ENCODE data around the gene RBPJL.

RBPJL gene

DNA sequence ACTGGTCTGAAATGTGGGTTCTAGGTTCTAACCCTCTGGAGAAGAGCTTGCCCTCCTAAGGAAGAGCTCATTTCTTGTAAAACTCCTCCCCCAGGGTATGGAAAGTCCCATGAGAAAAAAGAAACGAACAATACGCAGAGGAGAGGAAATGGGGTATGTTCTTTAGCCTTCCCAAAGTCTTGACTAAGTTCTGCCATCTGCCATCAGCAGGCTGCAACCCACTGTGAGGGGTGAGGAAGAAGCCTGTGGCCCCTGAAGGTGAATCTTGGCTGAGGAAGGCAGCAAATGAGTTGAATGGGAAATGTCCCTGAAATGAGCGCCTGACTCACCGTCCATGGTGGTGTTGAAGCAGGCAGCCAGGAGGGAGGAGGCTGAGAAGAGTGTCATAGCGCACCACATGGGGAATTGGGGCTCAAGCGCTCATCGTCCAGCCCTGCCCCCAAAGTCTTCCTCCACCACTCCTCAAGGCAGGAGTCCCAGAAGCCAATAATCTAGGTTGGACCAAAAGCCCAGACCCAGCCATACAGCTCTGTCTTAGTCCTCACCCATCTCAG, 11.8 kb downstream of the RBPJL start:
- DNase-seq, result no peak

DNA sequence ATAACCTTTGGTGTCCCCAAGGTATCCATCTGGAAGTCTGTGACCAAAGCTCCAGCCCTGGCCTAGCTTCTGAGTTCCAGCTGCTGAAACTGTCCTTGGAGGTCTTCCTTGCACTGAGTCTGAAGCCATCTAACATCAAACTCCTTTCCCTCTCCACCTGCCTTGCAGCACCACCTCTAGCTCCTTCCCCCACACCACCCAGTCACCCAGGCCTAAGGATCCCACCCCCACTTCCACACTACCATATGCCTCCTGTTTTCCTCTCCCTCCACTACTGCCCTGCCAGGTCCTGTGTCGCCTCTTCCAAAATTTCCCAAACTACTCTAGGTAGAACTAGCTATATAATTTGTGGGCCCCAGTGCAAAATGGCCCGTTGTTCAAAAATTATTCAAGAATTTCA, 12.3 kb downstream of the RBPJL start:
- DNase-seq, result no peak

DNA sequence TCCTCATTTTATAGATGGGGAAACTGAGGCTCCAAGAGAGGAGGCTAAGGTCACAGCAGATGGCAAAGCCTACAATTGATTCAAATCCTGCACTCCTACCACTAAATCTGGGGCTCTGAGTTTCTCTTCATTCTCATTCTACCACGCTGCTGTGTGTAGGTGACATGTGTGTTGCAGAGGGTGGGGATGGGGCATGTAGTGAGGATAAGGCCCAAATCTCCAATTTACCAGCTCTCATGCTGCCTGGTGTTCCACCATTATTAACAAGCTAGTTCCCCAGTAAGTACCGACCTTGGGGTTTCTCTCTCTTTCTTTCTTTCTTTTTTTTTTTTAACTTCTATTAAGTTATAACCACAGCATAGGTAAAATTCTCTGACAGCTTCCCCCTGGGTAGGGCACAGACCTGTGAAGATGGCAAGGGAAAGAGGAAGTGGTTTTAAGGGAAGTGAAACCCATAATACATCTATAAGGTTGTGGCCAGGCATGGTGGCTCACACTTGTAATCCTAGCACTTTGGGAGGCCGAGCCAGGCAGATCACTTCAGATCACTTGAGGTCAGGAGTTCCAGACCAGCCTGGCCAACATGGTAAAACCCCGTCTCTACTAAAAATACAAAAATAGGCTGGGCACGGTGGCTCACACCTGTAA, 14.4 kb downstream of the RBPJL start:
- DNase-seq, result peak; percentile 40 to 69

DNA sequence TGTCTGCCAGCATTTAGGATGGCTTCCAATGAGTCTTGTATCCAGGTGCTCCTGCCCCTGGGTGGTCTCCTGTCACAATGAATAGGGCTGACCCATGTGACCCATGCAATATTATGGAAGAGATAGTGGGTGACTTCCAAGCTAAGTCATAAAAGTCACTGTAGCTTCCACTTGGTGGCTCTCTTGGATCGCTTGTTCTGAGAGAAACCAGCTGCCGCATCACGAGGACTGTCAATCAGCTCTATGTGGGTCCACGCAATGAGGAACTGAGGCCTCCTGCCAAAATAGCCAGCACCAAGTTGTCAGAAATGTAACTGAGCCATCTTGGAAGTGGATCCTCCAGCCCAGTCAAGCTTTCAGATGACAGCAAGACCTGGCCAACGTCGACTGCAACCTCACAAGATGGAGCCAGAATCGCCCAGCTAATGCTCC, 16.3 kb downstream of the RBPJL start:
- DNase-seq, result peak; percentile 11 to 55

DNA sequence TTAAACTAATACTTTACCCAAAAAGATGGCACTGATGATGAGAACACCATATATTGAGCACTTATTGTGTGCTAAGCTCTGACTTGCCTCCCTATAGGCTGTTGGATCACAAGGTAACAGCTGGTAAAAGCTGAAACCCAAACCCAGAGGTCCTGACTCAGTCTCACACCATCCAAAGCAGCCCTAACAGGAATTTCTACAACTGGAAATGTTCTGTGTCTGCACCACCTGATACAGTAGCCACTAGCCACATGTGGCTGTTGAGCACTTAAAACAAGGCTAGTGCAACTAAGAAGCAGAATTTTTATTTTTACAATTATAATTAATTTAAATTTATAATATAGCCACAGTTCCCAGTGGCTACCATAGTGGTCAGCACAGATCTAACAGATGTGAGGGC, 17.1 kb downstream of the RBPJL start:
- DNase-seq, result no peak

DNA sequence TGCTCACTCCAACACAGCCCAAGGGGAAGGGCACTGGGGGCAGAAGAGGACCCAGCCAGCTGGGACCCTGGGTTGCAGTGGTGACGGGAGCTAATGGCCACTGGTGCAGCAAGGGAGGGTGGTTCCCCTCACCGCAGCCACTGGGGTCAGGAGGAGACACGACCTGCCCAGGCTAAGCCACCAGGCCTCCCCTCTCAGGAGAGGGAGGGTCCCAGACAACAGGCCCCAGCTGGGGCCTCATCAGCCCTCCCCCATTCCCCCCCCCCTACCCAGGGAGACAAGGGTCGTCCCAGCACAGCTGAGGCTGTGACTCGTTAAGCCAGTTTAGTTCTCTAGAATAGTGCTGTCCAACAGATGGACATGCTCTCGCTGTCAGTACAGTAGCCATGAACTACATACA, 18.7 kb downstream of the RBPJL start:
- no peak for DNase-seq

DNA sequence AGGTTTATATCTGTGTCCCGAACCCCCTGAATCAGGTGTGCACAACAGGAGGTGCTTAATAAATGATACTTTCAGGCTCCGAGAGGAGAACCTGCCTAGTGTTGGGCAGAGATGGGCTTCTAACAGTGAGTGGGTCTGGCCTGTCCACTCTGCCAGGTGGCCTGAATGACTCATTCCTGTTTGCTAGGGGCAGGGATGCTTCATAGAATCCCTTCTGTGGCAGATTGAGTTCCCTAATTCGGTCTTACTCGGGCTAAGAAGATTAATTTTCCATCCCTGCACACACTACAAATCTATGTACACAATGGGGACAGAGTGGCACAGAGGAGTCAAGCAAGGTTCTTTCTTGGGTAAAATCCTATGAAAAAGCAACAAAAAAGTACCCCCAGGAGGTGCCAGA, 21.8 kb downstream of the RBPJL start:
- no peak for DNase-seq

DNA sequence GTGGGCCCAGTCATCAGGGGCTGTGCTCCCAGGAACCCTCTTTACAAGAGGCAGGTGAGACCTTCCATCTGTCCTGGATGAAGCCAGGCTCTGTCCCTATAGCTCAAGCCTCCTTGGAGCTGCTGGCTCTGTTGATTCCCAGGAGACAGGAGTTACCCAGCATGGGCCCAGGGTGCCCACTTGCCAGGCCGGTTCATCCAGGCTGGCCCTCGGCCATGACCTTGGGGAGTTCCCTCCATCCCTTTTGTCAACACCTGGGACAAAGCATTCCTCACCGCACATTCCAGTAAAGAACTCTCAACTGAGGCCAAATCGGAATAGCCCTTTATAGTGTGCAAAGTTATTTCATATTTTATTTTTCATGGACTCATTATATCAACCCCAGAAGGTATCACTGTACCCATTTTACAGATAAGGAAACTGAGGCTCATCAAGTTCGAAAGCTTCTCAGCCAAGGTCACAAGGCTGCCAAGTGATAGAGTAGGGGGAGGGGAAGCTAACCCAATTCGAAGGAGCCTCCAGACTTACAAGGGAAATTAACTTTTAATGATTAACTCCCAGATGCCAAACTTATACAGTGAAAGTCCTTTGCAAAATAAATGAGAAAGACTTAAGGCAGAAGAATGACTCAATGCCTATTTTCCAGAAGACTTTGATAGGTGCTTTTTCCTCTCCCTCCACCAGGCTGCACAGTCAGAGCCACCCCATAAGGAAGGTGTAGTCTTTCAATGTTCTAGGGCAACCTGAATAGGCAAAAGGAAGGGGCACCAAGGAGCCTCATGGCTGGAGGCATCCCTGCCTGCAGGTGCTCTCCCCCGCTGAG, 23.1 kb downstream of the RBPJL start:
- no peak for DNase-seq

DNA sequence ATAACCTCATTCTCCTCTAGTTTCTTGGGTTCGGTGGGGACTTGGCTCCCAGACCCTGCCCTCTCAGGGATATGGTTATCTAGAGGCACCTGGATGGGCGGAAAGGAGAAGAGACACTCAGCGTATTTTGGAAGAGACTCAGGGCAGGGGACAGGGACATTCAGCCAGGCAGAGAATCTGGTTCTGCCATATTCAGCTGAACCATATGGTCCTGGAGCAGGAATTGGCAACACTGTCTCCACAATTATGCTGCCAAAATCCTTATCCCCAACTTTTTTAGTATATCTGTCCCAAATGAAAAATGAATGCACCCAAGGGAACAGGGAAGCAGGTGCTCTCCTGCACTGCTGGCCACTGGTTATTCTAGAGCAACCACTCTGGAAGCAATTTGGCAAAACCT, 23.8 kb downstream of the RBPJL start:
- DNase-seq, result no peak

DNA sequence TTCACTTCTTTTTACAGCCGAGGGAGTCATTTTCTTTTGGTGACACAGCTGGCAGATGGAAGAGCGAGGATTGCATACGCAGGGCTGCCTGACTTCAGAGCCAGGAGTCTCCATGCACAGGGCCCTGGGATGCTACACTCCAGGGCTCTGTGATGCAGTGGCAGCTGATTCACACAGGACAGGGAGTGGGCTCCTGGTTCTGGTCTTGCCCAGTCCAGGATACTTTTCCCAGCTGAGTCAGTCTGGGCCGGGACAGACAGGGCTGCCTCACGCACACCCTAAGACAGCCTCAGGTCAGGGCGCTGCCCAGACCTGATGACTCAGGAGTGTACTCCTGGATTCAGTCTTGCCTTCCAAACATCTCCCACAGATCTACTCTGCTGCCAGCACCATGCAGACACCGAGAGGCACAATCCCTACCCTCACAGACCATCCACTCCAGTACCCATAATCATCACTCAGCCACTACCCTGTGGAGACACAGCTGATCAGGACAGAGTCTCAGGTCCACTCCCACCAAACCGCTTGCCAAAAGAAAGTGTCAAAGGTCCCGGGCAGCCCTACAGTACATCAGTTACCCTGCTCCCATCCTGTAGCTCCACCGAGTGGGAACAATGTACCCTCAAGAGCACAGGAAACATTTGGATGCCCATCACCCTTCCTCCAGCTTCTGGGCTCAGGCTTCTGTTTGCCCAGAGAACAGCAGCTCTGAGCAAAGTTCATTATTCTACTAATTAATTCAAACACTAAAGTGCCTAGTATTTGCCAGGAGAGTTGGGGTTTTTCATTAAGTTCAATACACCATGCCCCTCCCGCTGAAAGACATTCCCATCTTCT, 30.1 kb downstream of the RBPJL start:
- no peak for DNase-seq

DNA sequence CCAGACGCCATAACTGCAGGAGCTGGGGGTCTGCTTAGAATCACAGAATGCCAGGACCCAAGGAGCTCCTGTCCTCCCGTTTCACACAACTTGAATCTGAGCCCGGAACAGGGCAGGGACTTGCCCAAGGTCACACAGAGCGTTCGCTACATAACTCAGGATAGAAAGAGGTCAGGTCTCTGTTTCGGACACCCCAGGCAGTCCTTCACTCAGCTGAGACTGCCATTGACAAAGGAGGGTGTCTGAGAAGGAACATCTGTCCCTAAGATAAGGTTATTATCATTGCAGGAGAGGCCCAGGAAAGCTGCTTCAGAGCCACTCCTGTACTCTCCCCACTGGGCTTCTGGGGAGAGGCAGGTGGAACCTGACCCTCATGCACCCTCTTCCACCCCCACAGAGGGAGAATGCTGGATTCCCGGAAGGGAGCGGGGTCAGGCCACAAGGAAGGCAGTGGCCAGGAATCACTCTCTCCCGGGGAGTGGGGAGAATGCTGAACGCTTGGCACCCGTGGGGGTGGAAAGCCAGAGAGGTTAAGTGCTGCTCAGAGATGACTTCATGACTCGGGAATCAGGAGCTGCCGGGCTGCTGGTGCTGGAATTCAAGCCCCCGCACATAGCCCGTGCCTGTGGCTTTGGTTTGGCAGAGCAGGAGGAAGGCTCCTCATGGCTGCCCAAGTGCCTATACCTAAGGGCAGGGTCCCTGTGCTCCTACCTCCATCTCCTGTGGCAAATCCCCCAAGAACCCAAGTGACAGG, 30.9 kb downstream of the RBPJL start:
- no peak for DNase-seq

DNA sequence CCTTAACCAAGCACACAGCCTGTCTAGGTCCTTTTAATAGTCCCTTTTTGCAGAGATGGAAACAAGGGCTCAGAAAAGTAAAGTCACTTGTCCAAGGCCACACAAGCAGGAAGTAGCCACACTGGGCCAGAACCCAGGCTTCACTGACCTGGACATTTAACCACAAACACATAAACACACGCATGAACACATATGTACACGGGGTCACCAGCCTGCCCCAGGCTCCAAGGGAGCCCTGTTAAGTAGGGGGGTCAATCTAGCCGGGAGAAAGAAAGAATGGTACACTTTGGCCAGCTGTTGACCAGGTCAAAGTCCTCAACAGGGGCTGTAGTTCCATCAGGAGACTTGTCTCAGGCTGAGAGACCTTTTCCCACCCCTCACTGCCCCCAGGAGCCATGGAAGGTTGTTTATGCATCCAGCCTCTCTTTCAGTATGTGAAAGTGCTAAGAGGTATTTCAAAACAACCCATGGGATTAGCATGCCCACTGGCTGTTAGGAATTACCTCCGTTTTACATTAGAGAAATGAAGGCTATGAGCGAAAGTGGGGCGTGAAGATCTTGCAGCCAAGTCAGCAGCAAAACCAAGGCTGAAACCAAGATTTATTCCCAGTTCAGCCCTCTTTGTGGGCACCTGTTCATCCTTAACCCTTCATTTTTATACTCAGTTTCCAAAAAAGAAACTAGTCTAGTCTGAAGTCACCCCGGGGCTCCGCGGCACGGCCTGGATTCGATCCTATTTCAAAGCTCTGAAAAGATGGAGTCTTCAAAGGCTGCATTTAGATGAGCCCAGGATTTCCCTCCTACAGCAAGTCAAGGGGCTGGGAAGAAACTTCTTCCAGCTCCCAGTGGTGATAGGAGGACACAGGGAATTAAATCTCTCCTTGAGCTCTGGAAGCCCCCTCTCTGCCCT, 31.7 kb downstream of the RBPJL start:
- DNase-seq, result no peak

DNA sequence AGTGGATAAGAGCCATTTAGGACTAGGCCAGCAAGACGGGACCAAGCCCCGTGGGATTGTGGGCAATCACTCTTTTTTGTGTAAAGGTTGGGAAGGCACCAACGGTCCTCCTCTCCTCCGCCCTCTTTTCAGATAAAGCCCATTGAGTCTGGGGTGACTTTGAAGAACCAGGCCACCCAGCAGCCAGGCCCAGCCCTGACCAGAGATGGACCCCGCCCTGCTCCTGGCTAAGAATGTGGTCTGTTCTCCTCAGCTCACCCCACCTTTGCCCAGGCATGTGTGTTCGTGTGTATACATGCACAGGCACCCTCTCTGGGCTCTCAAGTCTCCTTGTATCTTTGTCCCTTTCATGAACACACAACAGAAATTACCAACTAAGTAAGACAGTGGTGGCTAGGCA, 32.4 kb downstream of the RBPJL start:
- no peak for DNase-seq

DNA sequence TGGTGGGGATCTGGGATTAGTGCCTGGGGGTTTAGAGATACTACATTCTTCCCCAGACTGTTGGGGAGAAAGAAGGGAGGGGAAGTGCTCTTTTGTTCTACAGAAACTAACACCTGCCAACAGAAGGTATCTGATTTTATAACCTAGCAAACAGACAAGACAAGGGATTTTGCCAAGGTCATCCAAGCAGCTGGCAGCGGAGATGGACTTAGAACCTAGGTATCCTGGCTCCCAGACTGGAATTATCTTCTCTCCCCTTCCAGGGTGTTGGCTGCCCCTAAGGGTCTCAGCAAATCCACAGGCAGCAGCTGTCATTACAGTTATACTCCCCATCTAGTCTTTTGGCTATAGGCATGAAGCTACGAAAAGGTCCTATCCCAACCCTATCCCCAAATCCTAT, 33.2 kb downstream of the RBPJL start:
- no peak for DNase-seq

DNA sequence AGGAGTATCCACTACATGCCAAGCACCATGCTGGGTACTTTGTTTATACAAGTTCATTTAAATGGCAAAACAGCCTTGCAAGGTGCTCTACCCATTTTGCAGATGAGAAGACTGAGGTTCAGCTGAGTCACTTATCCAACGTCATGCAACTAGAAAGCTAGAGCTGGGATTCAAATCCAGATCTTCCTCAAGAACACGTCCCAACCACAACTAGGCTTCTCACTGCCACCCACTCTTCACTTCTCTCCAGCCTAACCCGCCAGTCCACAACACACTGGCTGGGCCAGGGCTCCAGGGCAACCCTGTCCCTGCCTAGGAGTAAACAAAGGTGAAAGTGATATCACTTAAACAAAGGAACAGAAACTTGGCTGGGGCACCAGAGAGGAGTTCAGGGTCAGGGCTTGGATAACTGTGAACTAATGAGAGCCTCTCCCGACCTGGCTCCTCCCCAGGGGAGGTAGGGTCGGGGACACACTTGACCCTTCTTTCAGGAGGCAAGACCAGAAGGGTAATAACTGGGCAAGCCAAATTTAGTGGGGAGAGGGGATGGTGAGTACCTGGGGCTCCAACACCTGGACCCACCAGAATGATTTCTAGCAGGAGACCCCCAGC, 33.7 kb downstream of the RBPJL start:
- no peak for DNase-seq

DNA sequence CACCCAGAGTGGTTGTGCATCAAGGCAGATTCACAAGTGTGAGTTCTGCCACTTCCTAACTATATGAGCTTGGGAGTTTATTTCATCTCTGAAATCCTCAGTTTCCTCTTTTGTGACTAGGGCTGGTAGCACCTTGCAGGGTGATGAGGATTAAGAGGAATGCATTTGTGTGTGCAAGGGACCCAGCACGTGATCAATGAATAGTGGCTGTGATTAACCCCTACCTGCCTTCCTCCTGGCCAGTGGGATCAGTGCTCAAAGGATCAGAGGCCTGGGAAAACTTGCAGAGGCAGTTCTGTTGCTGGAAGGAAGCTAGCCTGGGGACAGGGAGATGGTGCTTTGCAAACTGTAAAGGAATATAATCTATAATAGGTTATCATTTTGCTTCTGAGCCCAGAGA, 34.3 kb downstream of the RBPJL start:
- no peak for DNase-seq

DNA sequence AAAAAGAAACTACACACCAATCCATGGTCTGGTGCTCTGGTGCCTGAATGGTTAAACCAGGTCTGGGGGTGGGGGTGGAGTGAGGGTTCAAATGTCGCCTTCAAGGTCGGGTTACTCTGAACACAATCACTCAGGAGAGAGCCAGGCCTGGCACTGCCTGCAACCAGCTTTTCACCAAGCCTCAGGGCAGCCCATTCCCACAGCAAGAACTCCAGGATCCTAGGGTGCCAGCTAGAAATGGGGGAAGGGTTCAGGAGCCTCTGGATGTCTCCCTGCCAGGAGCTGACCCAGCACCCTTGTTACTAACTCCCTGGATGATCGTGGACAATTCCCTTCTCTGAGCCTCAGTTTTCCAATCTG, 34.9 kb downstream of the RBPJL start:
- no peak for DNase-seq

DNA sequence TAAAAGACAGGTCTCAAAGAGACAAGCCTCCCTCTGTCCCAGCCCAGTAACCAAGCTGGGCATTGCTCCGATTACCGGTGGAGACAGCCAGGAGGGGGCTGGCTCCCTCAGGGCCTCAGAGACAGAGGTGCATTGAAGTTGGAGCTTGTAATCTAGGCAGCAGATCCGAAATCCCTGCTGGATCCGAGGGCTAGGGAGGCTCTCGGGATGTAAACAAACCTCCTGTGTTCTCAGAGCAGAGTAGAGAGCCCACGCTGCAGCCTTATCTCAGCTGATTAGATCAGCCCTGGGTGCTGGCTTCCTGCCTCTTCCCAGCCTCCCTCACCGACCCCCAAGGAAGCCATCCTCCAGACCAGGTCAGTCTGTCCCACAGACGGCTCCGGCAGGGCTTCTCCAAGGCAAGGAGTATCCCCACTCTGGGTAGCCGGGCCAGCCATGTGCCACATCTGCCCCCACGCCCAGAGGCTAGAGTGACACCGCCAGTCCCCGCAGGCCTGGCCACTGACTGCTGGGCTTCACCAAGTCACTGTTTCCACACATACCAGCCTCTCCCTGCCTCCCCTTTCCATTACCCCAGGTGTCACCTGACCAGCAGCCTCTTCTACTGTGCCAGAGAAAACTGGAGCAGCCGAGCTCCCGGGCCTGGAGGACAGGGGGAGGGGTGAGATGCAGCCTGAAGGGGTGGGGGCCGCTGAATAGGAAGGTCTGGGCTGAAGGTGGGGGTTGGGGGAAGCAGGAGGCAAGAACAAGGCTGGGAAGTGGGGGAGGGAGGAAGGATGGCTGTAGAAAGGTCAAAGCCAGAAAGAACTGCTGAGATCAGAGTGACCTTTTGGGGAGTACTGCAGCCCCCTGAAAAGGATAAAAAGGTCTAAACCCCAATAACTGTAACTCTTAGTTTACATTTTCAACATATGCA, 35.6 kb downstream of the RBPJL start:
- no peak for DNase-seq

DNA sequence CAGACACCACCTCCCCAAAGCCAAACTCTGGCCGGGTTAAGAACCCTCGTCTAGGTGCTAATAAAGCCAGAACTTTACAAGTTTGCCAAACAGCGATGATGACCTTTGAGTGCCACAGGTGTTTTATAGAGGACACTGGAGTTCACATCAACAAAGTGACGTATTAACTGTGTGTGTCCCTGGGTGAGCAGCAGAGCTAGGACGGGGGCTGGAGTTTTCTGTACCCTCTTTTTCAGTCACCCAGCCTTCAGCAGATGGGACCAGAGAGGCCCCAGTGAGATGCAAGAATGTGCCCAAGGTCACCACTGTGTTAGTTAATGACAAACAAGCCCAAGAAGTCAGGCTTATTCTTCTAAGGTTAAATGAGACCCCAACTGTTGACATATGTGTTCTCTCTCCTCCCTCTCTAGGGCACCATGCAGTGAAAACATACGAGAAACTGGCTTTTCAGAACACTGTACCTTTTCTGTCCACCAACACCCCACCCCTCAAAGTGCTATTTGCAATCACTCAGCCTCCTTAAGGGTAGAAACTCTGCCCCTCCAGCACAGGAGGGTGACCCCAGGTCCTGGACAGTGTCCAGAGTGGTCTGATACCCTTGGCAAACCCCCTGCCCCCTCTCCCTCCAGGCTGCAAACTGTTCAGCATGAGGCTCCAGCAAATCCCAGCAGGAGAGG, 36.4 kb downstream of the RBPJL start:
- no peak for DNase-seq

All from CD4-positive, alpha-beta T cell treated with Interleukin-4 for 1 hour (primary cell).